Measurements from ENCODE around the gene TM4SF20. TPM values are rescaled to one million over a fixed set of nuclear protein-coding genes. Genes with fewer than 3 reads are reported as not detected.

The TM4SF20 gene
- total and polyA plus RNA-seq, 10 of the 15 experiments (the other 5 are each of a cell fraction or from before 2014, with no cell fraction given): 0.04 to 0.07 TPM; not detected in 8

DNA sequence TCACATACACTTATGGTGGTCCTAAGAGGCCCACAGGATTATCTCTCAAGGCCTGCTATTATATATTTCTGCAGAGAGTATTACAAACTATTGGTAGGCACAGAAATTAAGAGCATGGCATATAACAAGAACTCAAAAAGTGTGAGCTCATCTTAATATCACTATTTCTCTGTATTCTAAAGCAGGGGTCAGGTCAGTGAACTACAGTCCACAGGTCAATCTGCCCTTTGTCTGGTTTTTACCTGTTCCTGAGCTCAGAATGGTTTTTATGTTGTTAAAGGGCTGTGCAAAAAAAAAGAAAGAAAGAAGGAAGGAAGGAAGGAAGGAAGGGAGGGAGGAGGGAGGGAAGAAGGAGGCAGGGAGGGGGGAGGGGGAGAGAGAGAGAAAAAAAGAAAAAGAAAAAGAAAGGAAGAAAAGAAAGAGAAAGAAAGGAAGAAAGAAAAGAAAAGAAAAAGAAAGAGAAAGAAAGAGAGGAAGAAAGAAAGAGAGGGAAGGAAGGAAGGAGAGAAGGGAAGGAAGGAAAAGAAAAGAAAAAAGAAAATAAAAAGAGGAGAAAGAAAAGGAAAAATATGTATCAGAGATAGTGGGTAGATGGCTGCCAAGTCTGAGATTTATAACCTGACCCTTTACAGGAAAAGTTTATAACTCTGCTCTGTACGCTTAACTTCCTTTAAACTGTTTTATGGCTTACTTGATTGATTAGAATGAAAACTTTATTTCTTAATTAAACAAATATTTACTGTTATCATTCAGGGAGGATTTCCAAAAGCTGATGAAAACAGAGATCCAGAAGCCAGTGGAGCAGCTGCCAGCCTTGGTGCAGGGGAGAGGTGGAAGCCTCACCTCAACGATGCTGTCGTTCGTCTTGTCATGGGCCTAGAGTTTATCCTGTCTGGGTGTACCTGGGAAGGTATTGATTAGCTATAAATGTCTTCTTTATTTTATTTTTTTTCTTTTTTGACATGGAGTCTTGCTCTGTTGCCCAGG is 19.9 kb upstream of the TM4SF20 start:
- Histone ChIP-seq H3K4me1 (ENCODE audit: control insufficient read depth, insufficient read depth, low read length) (no peaks in the 10 kb centered on the region), H3K4me2 (ENCODE audit: control insufficient read depth, insufficient read depth) (no peak overlapping the region), H3K27me3 (replicated peaks in 1 of 2; ENCODE audit: control insufficient read depth in 2 of 2, insufficient read depth in 2 of 2, low read length in 1 of 2) (no peaks in the 10 kb centered on the region), H3K79me2 (ENCODE audit: control insufficient read depth, insufficient read depth, low read length) (no peaks in the 10 kb centered on the region), H3K27ac (ENCODE audit: control insufficient read depth, insufficient read depth) (no peak overlapping the region), H4K20me1 (ENCODE audit: control insufficient read depth, insufficient read depth) (no peaks in the 10 kb centered on the region), H2AFZ (ENCODE audit: control insufficient read depth, low read depth, low read length) (no peak overlapping the region), H3K9me3 (replicated peaks; ENCODE audit: control insufficient read depth, insufficient read depth, low read length) (no peaks in the 10 kb centered on the region), H3K9ac (ENCODE audit: control insufficient read depth, insufficient read depth, low read length) (no peak overlapping the region), H3K4me3 (no peak overlapping the region), H3K36me3 (ENCODE audit: control insufficient read depth in 2 of 2, insufficient read depth in 2 of 2, low read length in 1 of 2) (no peaks in the 10 kb centered on the region)
- BruUV-seq (replicated peaks): no TSS peak
- POLR2A ChIA-PET: interaction anchor here (1.1 kb wide), 1 partner anchor 12 kb away, joined by 3 read pairs; no protein-coding TSS in a partner anchor
- CTCF ChIA-PET: interaction anchor here (0.7 to 4.6 kb wide), 6 partner anchors 8 to 367 kb away, joined by 3 to 27 read pairs (median 4); no protein-coding TSS in a partner anchor
- RAD21 ChIA-PET (ENCODE audit: unreplicated experiment): interaction anchor here (0.7 to 1.3 kb wide), 2 partner anchors 20 to 36 kb away, joined by 3 to 4 read pairs; no protein-coding TSS in a partner anchor
- no peak for DNase-seq (ENCODE audit: low read depth, low spot score)
- in situ Hi-C loops (cut with MboI) (no loop called here), intact Hi-C loops (cut with micrococcal nuclease; ENCODE audit: unreplicated experiment) (no loop called here)
- SMC1A ChIA-PET (ENCODE audit: uncharacterized antibody, unreplicated experiment): interaction anchor here (1.2 to 4.2 kb wide), 8 partner anchors 7 to 367 kb away, joined by 3 to 16 read pairs (median 5); no protein-coding TSS in a partner anchor
- TF ChIP-seq MEF2B (IDR thresholded peaks at IDR 0.05; ENCODE audit: partially characterized antibody, poor library complexity, severe bottlenecking): no peak
- no peak for FAIRE-seq
- WGBS (ENCODE audit: insufficient coverage, insufficient replicate concordance, low lambda C conversion rate, missing lambda C conversion rate): 71% methylated on average over 4 of the region's 4 CpGs
- ATAC-seq: no peak

DNA sequence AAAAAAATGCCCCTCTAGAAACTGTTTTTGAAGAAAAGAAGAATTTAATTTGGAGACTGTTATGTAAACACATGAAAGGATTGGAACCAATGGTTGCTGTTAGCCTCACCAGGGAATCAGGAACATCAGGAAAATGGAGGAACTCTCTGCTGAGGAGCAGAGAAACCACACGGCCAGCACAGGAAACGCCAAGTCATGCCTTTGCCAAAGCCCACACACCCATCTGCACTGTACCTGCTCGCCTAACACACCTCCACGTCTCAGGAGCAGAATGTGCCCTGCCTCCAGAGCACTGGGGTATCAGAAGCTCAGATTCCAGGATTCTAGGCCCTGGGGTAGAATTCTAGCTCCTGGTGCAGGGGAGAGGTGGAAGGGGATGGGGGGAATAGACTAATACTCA is 18.5 kb upstream of the TM4SF20 start:
- in situ Hi-C loops (cut with MboI): no loop called here
- ChIA-PET CTCF (interaction anchor here (1.0 to 4.6 kb wide), 3 partner anchors 9 to 368 kb away, joined by 3 to 27 read pairs (median 4); no protein-coding TSS in a partner anchor), SMC1A (ENCODE audit: uncharacterized antibody, unreplicated experiment) (interaction anchor here (0.6 to 3.7 kb wide), 3 partner anchors 9 to 181 kb away, joined by 3 to 16 read pairs (median 6); no protein-coding TSS in a partner anchor), RAD21 (ENCODE audit: unreplicated experiment) (no interaction called here), POLR2A (interaction anchor here (0.6 kb wide), 1 partner anchor 12 kb away, joined by 3 read pairs; no protein-coding TSS in a partner anchor)
- H3K9ac ChIP-seq (ENCODE audit: control insufficient read depth, insufficient read depth, low read length): no peak overlapping the region
- H3K27ac ChIP-seq (ENCODE audit: control insufficient read depth, insufficient read depth): no peak overlapping the region
- DNase-seq (ENCODE audit: low read depth, low spot score) (no peak), ATAC-seq (no peak), FAIRE-seq (no peak)
- H3K4me1 ChIP-seq (ENCODE audit: control insufficient read depth, insufficient read depth, low read length): no peaks in the 10 kb centered on the region
- no peaks in the 10 kb centered on the region for H4K20me1 ChIP-seq (ENCODE audit: control insufficient read depth, insufficient read depth)
- intact Hi-C loops (cut with micrococcal nuclease; ENCODE audit: unreplicated experiment): no loop called here
- no TSS peak for BruUV-seq (replicated peaks)
- no peak overlapping the region for H3K4me2 ChIP-seq (ENCODE audit: control insufficient read depth, insufficient read depth)
- no peaks in the 10 kb centered on the region for H3K36me3 ChIP-seq (ENCODE audit: control insufficient read depth in 2 of 2, insufficient read depth in 2 of 2, low read length in 1 of 2)
- 55% methylated on average over 4 of the region's 4 CpGs for WGBS (ENCODE audit: insufficient coverage, insufficient replicate concordance, low lambda C conversion rate, missing lambda C conversion rate)
- no peaks in the 10 kb centered on the region for H3K79me2 ChIP-seq (ENCODE audit: control insufficient read depth, insufficient read depth, low read length)
- no peak overlapping the region for H3K4me3 ChIP-seq
- H2AFZ ChIP-seq (ENCODE audit: control insufficient read depth, low read depth, low read length): peak overlapping the region; percentile 12; the same call in 1 of the 2 replicates
- no peaks in the 10 kb centered on the region for H3K27me3 ChIP-seq (replicated peaks in 1 of 2; ENCODE audit: control insufficient read depth in 2 of 2, insufficient read depth in 2 of 2, low read length in 1 of 2)
- H3K9me3 ChIP-seq (replicated peaks; ENCODE audit: control insufficient read depth, insufficient read depth, low read length): no peaks in the 10 kb centered on the region
- TF ChIP-seq MYB (IDR thresholded peaks at IDR 0.05; ENCODE audit: borderline replicate concordance, low read depth, low read length) (no peak), POU2F2 (IDR thresholded peaks at IDR 0.05; ENCODE audit: borderline replicate concordance, low read depth, low read length) (no peak), SMAD1 (IDR thresholded peaks at IDR 0.05; ENCODE audit: low read depth, partially characterized antibody) (no peak), TBL1XR1 (IDR thresholded peaks at IDR 0.05; ENCODE audit: low read depth, low read length) (no peak), FOS (IDR thresholded peaks at IDR 0.05; ENCODE audit: borderline replicate concordance, extremely low read depth, insufficient read length) (no peak), SIX5 (IDR thresholded peaks at IDR 0.05; ENCODE audit: low read depth, low read length, severe bottlenecking) (no peak), USF2 (IDR thresholded peaks at IDR 0.05; ENCODE audit: borderline replicate concordance, low read depth, low read length) (no peak)
- TF ChIP-seq, protein P1, sequence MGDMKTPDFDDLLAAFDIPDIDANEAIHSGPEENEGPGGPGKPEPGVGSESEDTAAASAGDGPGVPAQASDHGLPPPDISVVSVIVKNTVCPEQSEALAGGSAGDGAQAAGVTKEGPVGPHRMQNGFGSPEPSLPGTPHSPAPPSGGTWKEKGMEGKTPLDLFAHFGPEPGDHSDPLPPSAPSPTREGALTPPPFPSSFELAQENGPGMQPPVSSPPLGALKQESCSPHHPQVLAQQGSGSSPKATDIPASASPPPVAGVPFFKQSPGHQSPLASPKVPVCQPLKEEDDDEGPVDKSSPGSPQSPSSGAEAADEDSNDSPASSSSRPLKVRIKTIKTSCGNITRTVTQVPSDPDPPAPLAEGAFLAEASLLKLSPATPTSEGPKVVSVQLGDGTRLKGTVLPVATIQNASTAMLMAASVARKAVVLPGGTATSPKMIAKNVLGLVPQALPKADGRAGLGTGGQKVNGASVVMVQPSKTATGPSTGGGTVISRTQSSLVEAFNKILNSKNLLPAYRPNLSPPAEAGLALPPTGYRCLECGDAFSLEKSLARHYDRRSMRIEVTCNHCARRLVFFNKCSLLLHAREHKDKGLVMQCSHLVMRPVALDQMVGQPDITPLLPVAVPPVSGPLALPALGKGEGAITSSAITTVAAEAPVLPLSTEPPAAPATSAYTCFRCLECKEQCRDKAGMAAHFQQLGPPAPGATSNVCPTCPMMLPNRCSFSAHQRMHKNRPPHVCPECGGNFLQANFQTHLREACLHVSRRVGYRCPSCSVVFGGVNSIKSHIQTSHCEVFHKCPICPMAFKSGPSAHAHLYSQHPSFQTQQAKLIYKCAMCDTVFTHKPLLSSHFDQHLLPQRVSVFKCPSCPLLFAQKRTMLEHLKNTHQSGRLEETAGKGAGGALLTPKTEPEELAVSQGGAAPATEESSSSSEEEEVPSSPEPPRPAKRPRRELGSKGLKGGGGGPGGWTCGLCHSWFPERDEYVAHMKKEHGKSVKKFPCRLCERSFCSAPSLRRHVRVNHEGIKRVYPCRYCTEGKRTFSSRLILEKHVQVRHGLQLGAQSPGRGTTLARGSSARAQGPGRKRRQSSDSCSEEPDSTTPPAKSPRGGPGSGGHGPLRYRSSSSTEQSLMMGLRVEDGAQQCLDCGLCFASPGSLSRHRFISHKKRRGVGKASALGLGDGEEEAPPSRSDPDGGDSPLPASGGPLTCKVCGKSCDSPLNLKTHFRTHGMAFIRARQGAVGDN (IDR thresholded peaks at IDR 0.05): no peak

Measured in GM12878 (cell line).